ENCODE data around the gene FN1. TPM values are rescaled to one million over a fixed set of nuclear protein-coding genes. Genes with fewer than 3 reads are reported as not detected.

Gene FN1
- total and polyA plus RNA-seq, 8 donors = 42.0 to 861 (median 252) TPM

- no peak overlapping the region for H3K4me3 ChIP-seq
- H3K9me3 ChIP-seq = no peaks in the 10 kb centered on the region
- TF ChIP-seq POLR2A (IDR thresholded peaks at IDR 0.05) (no peak), EP300 (IDR thresholded peaks at IDR 0.05) (no peak), POLR2AphosphoS5 (IDR thresholded peaks at IDR 0.05) (no peak), CTCF (IDR thresholded peaks at IDR 0.05) (no peak)
- WGBS, 5 donors = 91 to 97% (median 94%) methylated on average over 7 of the region's 7 CpGs
- no peak for DNase-seq
- H3K4me1 ChIP-seq = no peaks in the 10 kb centered on the region
- H3K27ac ChIP-seq = no peak overlapping the region
- H3K36me3 ChIP-seq = peaks cover 4 to 91% (median 65%) of the 10 kb centered on the region in 4 donors
- no peaks in the 10 kb centered on the region for H3K27me3 ChIP-seq
- intact Hi-C loops (cut with DNase I; ENCODE audit: low total_unique reads) = no loop called here
Measured at GRCh38 chr2:215380699-215381098, 55.2 kb downstream of the FN1 start.

GRCh38 chr2:215379948-215380347, 55.9 kb downstream of the FN1 start:
- Histone ChIP-seq H3K4me1 (no peaks in the 10 kb centered on the region), H3K4me3 (no peak overlapping the region), H3K27ac (no peak overlapping the region), H3K9me3 (no peaks in the 10 kb centered on the region), H3K36me3 (peaks cover 4 to 98% (median 73%) of the 10 kb centered on the region in 4 donors), H3K27me3 (no peaks in the 10 kb centered on the region)
- TF ChIP-seq CTCF (IDR thresholded peaks at IDR 0.05) (no peak), EP300 (IDR thresholded peaks at IDR 0.05) (no peak), POLR2A (IDR thresholded peaks at IDR 0.05) (no peak), POLR2AphosphoS5 (IDR thresholded peaks at IDR 0.05) (no peak)
- 90 to 95% (median 94%) methylated on average over 6 of the region's 6 CpGs for WGBS, 5 donors
- intact Hi-C loops (cut with DNase I; ENCODE audit: low total_unique reads) = no loop called here
- no peak for DNase-seq

- WGBS, 5 donors = 86 to 93% (median 91%) methylated on average over 7 of the region's 7 CpGs
- H3K27me3 ChIP-seq = no peaks in the 10 kb centered on the region
- no peaks in the 10 kb centered on the region for H3K4me1 ChIP-seq
- intact Hi-C loops (cut with DNase I; ENCODE audit: low total_unique reads) = no loop called here
- H3K4me3 ChIP-seq = no peak overlapping the region
- no peak for DNase-seq
- TF ChIP-seq EP300 (IDR thresholded peaks at IDR 0.05) (no peak), POLR2AphosphoS5 (IDR thresholded peaks at IDR 0.05) (no peak), POLR2A (IDR thresholded peaks at IDR 0.05) (no peak), CTCF (IDR thresholded peaks at IDR 0.05) (no peak)
- peaks cover 4 to 99% (median 76%) of the 10 kb centered on the region in 4 donors for H3K36me3 ChIP-seq
- no peaks in the 10 kb centered on the region for H3K9me3 ChIP-seq
- no peak overlapping the region for H3K27ac ChIP-seq
Measured at GRCh38 chr2:215379039-215379438, 56.8 kb downstream of the FN1 start.

GRCh38 chr2:215378045-215378444, 57.8 kb downstream of the FN1 start:
- Histone ChIP-seq H3K27ac (no peak overlapping the region), H3K9me3 (no peaks in the 10 kb centered on the region), H3K36me3 (peaks cover 4 to 99% (median 76%) of the 10 kb centered on the region in 4 donors), H3K27me3 (no peaks in the 10 kb centered on the region), H3K4me3 (no peak overlapping the region), H3K4me1 (no peaks in the 10 kb centered on the region)
- TF ChIP-seq EP300 (IDR thresholded peaks at IDR 0.05) (no peak), CTCF (IDR thresholded peaks at IDR 0.05) (no peak), POLR2A (IDR thresholded peaks at IDR 0.05) (no peak), POLR2AphosphoS5 (IDR thresholded peaks at IDR 0.05) (no peak)
- 91 to 95% (median 94%) methylated on average over 3 of the region's 3 CpGs for WGBS, 5 donors
- intact Hi-C loops (cut with DNase I; ENCODE audit: low total_unique reads) = no loop called here
- no peak for DNase-seq

Data from stomach (tissue), 9 donors.